CD8-positive, alpha-beta memory T cell (primary cell): ENCODE measurements around the gene RAI2. TPM values are rescaled to one million over a fixed set of nuclear protein-coding genes. Genes with fewer than 3 reads are reported as not detected.

Experiments
- CTCF ChIA-PET: fragments of 350-600 bp; sonication (Branson Sonifier 250); formaldehyde crosslinking; loops from one replicate; lab custom pipeline; 2021; ENCODE audit warnings: antibody characterized with exemption; lab: Charles Lee
- POLR2A ChIA-PET: fragments of 350-600 bp; sonication (Branson Sonifier 250); formaldehyde crosslinking; loops from one replicate; lab custom pipeline; 2021; ENCODE audit warnings: antibody characterized with exemption; lab: Charles Lee
- DNase-seq, 5 donors: peaks; one replicate each; pipeline versions ENCODE4 v3.0.0 to v3.0.0-alpha.2; 2020 to 2022; ENCODE audit warnings: mixed read lengths in 1 of 5
- H3K27ac ChIP-seq: one replicate; pipeline ENCODE4 v1.7.0; 2013; ENCODE audit warnings: low read depth, mild to moderate bottlenecking, low read length, moderate library complexity
- H3K27me3 ChIP-seq: 2 replicates; pipeline ENCODE4 v1.7.0; 2013; ENCODE audit warnings: low read length, mild to moderate bottlenecking; ENCODE audit not compliant: insufficient read depth, poor library complexity, severe bottlenecking
- H3K36me3 ChIP-seq: 2 replicates; pipeline ENCODE4 v1.7.0; 2013; ENCODE audit warnings: mild to moderate bottlenecking, low read length, moderate library complexity; ENCODE audit not compliant: insufficient read depth
- H3K4me1 ChIP-seq: 2 replicates; pipeline ENCODE4 v1.7.0; 2013; ENCODE audit warnings: mild to moderate bottlenecking, low read length, moderate library complexity; ENCODE audit not compliant: insufficient read depth
- H3K4me3 ChIP-seq: 2 replicates; pipeline ENCODE4 v1.7.0; 2013; ENCODE audit warnings: mild to moderate bottlenecking, low read length
- H3K9me3 ChIP-seq: 2 replicates; pipeline ENCODE4 v1.7.0; 2013; ENCODE audit warnings: mild to moderate bottlenecking, low read length
- H3K27ac Mint-ChIP-seq, 8 donors: one replicate each; pipeline ENCODE4 v1.8.0; 2020 to 2021; ENCODE audit warnings: mixed read lengths in 8 of 8, mild to moderate bottlenecking in 6 of 8, inconsistent platforms in 3 of 8, moderate library complexity in 3 of 8
- H3K27me3 Mint-ChIP-seq, 2 donors: one replicate each; pipeline ENCODE4 v1.8.0; 2020 to 2021; ENCODE audit warnings: mixed read lengths in 2 of 2, mild to moderate bottlenecking in 1 of 2, moderate library complexity in 1 of 2
- H3K36me3 Mint-ChIP-seq, 3 donors: one replicate each; pipeline ENCODE4 v1.8.0; 2020 to 2021; ENCODE audit warnings: mixed read lengths in 3 of 3, inconsistent platforms in 1 of 3, mild to moderate bottlenecking in 1 of 3
- H3K4me1 Mint-ChIP-seq, 3 donors: one replicate each; pipeline ENCODE4 v1.8.0; 2020 to 2021; ENCODE audit warnings: mixed read lengths in 3 of 3, inconsistent platforms in 1 of 3, mild to moderate bottlenecking in 1 of 3
- H3K4me3 Mint-ChIP-seq, 7 donors: one replicate each; pipeline ENCODE4 v1.8.0; 2020 to 2021; ENCODE audit warnings: mixed read lengths in 7 of 7, mild to moderate bottlenecking in 6 of 7, moderate library complexity in 4 of 7, inconsistent platforms in 2 of 7
- H3K9me3 Mint-ChIP-seq, 5 donors: one replicate each; pipeline ENCODE4 v1.8.0; 2020 to 2022; ENCODE audit warnings: mixed read lengths in 5 of 5, mild to moderate bottlenecking in 3 of 5, moderate library complexity in 2 of 5, inconsistent platforms in 1 of 5
- polyA plus RNA-seq: library from polyadenylated mRNA; unstranded; fragments of 300-500 nt; fragmentation: Illumina TruSeq; gene quantifications from one replicate; pipeline ENCODE4 v1.2.3, GENCODE V29; 2021
- total RNA-seq, 2 experiments: library from RNA; stranded (reverse); gene quantifications; one replicate each; pipeline ENCODE4 v1.2.3, GENCODE V29; 2021

Gene RAI2
- total and polyA plus RNA-seq, 3 experiments from 2014 or later = 0.32 to 0.64 (median 0.55) TPM

DNA sequence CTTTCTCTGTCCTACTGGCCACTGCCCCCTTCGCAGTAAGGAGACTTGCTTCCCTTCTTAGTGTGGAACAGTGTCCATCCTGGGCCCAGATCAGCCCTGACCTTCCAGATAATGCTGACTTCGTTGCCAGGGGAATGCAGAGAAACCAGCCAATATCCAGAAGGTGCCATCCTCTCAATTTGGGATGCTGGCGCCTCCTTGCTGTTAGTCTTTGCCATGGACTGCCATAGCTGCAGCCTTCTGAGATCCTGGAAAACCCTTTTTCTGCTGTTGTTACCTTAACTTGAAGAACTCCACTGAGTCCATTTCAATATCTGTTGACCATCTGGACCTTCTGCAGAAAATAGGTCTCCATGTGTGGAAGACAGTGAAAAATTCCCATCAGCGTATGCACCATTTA, 21.8 kb downstream of the RAI2 start:
- Histone ChIP-seq H3K27me3 (no peaks in the 10 kb centered on the region), H3K36me3 (no peaks in the 10 kb centered on the region), H3K4me1 (no peaks in the 10 kb centered on the region), H3K27ac (no peak overlapping the region), H3K4me3 (no peak overlapping the region), H3K9me3 (no peaks in the 10 kb centered on the region)
- Mint-ChIP-seq H3K27me3 (peaks cover 3 to 7% of the 10 kb centered on the region in 2 donors), H3K4me3 (no peak overlapping the region), H3K27ac (no peak overlapping the region), H3K4me1 (no peaks in the 10 kb centered on the region), H3K36me3 (no peaks in the 10 kb centered on the region), H3K9me3 (peaks cover 0 to 1% (median 0%) of the 10 kb centered on the region in 5 donors)
- CTCF ChIA-PET = no interaction called here
- DNase-seq = no peak
- POLR2A ChIA-PET = no interaction called here

DNA sequence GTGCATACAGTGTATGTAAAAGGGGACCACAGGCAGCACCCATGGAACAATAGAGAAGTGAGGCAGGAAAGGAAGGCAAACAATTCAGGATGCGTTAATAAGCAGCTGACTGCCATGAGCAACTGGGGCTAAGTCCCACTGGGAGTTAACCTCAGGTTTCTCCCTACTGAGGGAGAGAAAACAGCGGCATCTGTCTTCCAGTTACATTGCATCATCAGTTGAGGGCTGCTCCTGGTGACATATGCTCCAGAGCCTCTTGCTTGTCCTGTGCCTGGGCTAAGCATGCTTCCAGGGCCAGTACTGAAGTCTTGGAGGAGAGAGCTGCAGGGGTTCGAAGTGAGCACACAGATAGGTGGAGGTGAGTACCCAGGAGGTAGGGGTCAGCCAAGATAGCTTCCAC, 24.3 kb downstream of the RAI2 start:
- Histone ChIP-seq H3K4me3 (no peak overlapping the region), H3K9me3 (no peaks in the 10 kb centered on the region), H3K27me3 (no peaks in the 10 kb centered on the region), H3K36me3 (no peaks in the 10 kb centered on the region), H3K27ac (no peak overlapping the region), H3K4me1 (no peaks in the 10 kb centered on the region)
- Mint-ChIP-seq H3K36me3 (no peaks in the 10 kb centered on the region), H3K27ac (no peak overlapping the region), H3K27me3 (peaks cover 6 to 7% of the 10 kb centered on the region in 2 donors), H3K9me3 (peaks cover 0 to 1% (median 0%) of the 10 kb centered on the region in 5 donors), H3K4me1 (no peaks in the 10 kb centered on the region), H3K4me3 (no peak overlapping the region)
- DNase-seq = no peak
- ChIA-PET CTCF (no interaction called here), POLR2A (no interaction called here)

DNA sequence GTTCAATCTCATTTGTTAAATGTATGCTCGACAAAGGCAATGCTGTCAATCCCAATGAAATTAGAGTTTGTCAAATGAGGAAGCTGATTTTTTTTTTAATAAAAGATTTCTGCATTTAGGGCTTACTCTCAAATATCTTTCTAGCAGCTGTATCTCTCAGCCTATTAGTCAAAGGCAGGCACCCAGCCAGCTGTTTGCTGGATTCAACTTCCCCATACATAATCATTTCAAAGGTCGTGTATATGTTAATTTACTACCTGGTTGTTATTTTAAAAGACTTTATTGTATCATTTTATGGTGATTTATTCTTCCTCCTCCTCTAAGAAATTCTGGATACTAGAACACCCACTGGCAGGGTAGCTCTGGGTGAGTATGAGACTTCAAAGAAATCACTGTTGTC, 27.1 kb downstream of the RAI2 start:
- Histone ChIP-seq H3K36me3 (no peaks in the 10 kb centered on the region), H3K9me3 (no peaks in the 10 kb centered on the region), H3K4me1 (no peaks in the 10 kb centered on the region), H3K27ac (no peak overlapping the region), H3K4me3 (no peak overlapping the region), H3K27me3 (no peaks in the 10 kb centered on the region)
- H3K36me3 Mint-ChIP-seq = no peaks in the 10 kb centered on the region
- H3K9me3 Mint-ChIP-seq = peaks cover 0 to 1% (median 0%) of the 10 kb centered on the region in 5 donors
- ChIA-PET CTCF (no interaction called here), POLR2A (no interaction called here)
- H3K27me3 Mint-ChIP-seq = peaks cover 5 to 6% of the 10 kb centered on the region in 2 donors
- H3K4me3 Mint-ChIP-seq = no peak overlapping the region
- DNase-seq = no peak
- H3K4me1 Mint-ChIP-seq = no peaks in the 10 kb centered on the region
- H3K27ac Mint-ChIP-seq = no peak overlapping the region

DNA sequence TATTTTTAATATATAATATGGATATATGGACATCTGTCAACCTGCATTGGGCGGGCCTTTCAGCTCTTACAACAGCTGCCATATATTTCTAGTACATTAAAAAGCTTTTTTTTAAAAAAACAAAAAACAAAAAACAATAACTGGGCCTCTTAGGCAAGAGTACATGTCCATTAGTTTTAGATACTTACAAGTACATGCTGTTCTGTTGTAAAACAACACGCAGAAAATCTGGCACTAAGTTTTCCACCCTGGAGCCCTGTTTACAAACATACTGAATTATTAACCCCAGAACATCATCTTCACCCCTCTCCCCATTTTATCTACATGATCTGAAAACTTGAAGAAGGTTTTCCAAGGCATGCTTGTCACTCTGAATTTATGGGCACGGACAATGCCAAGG, 29.8 kb downstream of the RAI2 start:
- Histone ChIP-seq H3K27ac (no peak overlapping the region), H3K4me1 (no peaks in the 10 kb centered on the region), H3K9me3 (no peaks in the 10 kb centered on the region), H3K27me3 (no peaks in the 10 kb centered on the region), H3K36me3 (no peaks in the 10 kb centered on the region), H3K4me3 (no peak overlapping the region)
- Mint-ChIP-seq H3K27me3 (peaks cover 6 to 10% of the 10 kb centered on the region in 2 donors), H3K4me1 (no peaks in the 10 kb centered on the region), H3K4me3 (no peak overlapping the region), H3K27ac (no peak overlapping the region), H3K36me3 (no peaks in the 10 kb centered on the region), H3K9me3 (peaks cover 0 to 4% (median 0%) of the 10 kb centered on the region in 5 donors)
- CTCF ChIA-PET = no interaction called here
- POLR2A ChIA-PET = no interaction called here
- no peak for DNase-seq

DNA sequence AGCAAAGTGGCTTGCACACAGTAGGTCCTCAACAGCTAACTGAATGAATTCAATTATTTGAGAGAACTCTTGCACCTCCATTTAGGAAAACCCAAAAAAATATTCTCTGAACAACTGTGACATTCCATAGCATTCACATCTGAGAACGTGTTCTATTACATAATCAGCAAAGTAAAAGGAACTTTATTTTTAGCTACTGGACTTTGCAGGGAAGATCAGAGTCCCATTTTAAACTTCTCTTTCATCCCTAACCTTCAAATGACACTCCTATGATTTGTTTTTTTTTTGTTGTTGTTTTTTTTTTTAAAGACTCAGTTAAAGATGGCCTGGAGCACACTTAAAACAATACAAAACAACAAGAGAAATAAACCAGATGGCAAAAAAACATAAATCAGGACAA, 30.9 kb downstream of the RAI2 start:
- no peaks in the 10 kb centered on the region for H3K9me3 ChIP-seq
- H3K27ac ChIP-seq = no peak overlapping the region
- H3K9me3 Mint-ChIP-seq = peaks cover 0 to 4% (median 0%) of the 10 kb centered on the region in 5 donors
- no peak overlapping the region for H3K4me3 Mint-ChIP-seq
- H3K4me1 Mint-ChIP-seq = no peaks in the 10 kb centered on the region
- no peak overlapping the region for H3K27ac Mint-ChIP-seq
- CTCF ChIA-PET = no interaction called here
- H3K4me1 ChIP-seq = no peaks in the 10 kb centered on the region
- no peak for DNase-seq
- H3K27me3 ChIP-seq = no peaks in the 10 kb centered on the region
- H3K36me3 ChIP-seq = no peaks in the 10 kb centered on the region
- no peaks in the 10 kb centered on the region for H3K36me3 Mint-ChIP-seq
- no peak overlapping the region for H3K4me3 ChIP-seq
- POLR2A ChIA-PET = no interaction called here
- peaks cover 6 to 7% of the 10 kb centered on the region in 2 donors for H3K27me3 Mint-ChIP-seq

DNA sequence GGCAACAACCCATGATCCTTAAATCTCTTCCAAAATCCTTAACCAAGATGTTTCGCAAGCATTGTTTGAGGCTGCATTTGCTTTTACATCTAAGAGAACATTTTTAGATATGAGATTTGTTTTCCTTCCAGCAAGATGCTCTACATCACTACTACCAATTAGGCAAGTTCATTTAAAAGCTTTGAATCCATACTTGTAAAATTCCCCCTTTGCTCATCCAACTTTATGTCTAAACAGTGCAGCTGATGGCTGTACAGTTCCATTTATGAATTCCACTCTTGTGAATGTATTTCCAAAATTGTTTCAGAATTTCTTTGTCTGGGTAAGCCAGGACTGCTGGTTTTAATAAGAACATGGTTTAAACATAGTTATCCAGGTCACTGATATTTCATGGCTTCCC, 31.5 kb downstream of the RAI2 start:
- Histone ChIP-seq H3K27me3 (no peaks in the 10 kb centered on the region), H3K36me3 (no peaks in the 10 kb centered on the region), H3K9me3 (no peaks in the 10 kb centered on the region), H3K4me1 (no peaks in the 10 kb centered on the region), H3K4me3 (no peak overlapping the region), H3K27ac (no peak overlapping the region)
- Mint-ChIP-seq H3K36me3 (no peaks in the 10 kb centered on the region), H3K27ac (no peak overlapping the region), H3K27me3 (peaks cover 6 to 7% of the 10 kb centered on the region in 2 donors), H3K4me1 (no peaks in the 10 kb centered on the region), H3K4me3 (no peak overlapping the region), H3K9me3 (peaks cover 0 to 4% (median 0%) of the 10 kb centered on the region in 5 donors)
- DNase-seq = no peak
- CTCF ChIA-PET = no interaction called here
- POLR2A ChIA-PET = no interaction called here

DNA sequence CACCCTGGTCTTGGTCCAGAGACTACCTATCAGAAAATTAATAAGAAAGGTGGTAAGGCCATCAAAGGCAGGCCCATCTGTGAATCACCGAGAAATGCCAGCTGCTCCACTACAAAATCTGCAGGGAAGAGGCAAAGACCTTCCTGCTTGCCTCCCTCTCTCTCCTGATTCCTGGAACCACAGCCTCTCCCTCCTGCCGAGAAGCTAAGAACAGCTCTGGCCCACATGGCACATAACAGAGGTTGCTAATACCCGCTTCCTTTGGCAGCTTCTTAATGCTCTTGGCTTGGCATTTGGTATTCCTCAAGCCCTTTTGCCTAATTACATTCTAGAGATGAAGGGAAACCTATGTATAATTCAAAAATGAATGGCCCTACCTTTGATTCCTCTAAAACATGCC, 32.9 kb downstream of the RAI2 start:
- Mint-ChIP-seq H3K27me3 (peaks cover 0 to 7% of the 10 kb centered on the region in 2 donors), H3K4me1 (no peaks in the 10 kb centered on the region), H3K4me3 (no peak overlapping the region), H3K36me3 (no peaks in the 10 kb centered on the region), H3K9me3 (peaks cover 0 to 4% (median 0%) of the 10 kb centered on the region in 5 donors), H3K27ac (no peak overlapping the region)
- ChIA-PET CTCF (no interaction called here), POLR2A (no interaction called here)
- Histone ChIP-seq H3K27me3 (no peaks in the 10 kb centered on the region), H3K9me3 (no peaks in the 10 kb centered on the region), H3K4me3 (no peak overlapping the region), H3K27ac (no peak overlapping the region), H3K36me3 (no peaks in the 10 kb centered on the region), H3K4me1 (no peaks in the 10 kb centered on the region)
- DNase-seq = no peak

DNA sequence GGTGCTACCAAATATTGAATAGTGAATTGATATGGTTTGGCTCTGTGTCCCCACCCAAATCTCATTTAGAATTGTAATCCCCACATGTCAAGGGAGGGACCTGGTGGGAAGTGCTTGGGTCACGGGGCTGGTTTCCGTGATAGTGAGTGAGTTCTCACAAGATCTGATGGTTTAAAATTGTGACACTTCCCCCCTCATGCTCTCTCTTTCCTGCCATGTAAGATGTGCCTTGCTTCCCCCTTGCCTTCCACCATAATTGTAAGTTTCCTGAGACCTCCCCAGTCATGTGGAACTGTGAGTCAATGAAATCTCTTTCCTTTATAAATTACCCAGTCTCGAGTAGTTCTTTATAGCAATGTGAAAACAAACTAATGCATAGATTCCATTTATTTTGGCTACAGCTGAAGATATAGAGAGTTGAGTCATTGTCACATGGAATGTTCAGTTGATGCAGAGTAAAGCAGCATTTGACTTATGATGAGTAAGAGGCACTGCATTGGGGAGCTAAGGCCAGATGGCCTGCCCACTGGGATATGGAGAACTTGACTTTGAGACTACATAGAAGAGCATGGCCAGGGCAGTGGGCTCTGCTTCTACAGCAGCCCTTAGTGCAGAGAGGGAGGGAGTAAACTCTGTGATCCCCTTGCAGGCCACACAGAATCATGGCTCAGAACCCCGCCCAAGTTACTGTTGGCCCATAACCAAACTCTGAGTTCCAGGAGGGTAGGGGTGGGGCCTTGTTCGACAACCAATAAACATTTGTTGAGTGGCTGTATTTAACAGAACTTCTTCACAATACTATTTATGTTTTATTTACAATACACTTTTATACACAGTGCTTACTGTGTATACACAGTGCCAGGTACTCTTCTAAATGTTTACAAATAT, 34.2 kb downstream of the RAI2 start:
- Histone ChIP-seq H3K4me3 (no peak overlapping the region), H3K4me1 (no peaks in the 10 kb centered on the region), H3K9me3 (no peaks in the 10 kb centered on the region), H3K27me3 (no peaks in the 10 kb centered on the region), H3K36me3 (no peaks in the 10 kb centered on the region), H3K27ac (no peak overlapping the region)
- ChIA-PET POLR2A (no interaction called here), CTCF (no interaction called here)
- H3K9me3 Mint-ChIP-seq = peaks cover 0 to 4% (median 0%) of the 10 kb centered on the region in 5 donors
- H3K4me3 Mint-ChIP-seq = no peak overlapping the region
- H3K27ac Mint-ChIP-seq = no peak overlapping the region
- peaks cover 0 to 7% of the 10 kb centered on the region in 2 donors for H3K27me3 Mint-ChIP-seq
- H3K4me1 Mint-ChIP-seq = no peaks in the 10 kb centered on the region
- no peaks in the 10 kb centered on the region for H3K36me3 Mint-ChIP-seq
- DNase-seq = no peak
